GM18526 (cell line): ENCODE data around the gene MS4A10.

Experiments used
- POLR2A ChIP-seq: IDR thresholded peaks from 3 replicates; pipeline ENCODE4 v1.6.1; 2011; ENCODE audit not compliant: insufficient read length; ENCODE audit errors: extremely low read depth

Gene MS4A10

GRCh38 chr11:60831501-60832079 is 46.5 kb downstream of the MS4A10 start:
- TF ChIP-seq POLR2A: no peak

- no peak for TF ChIP-seq POLR2A
Measured at GRCh38 chr11:60834742-60835533, 49.8 kb downstream of the MS4A10 start.

GRCh38 chr11:60835534-60835846 is 50.4 kb downstream of the MS4A10 start:
- TF ChIP-seq POLR2A: no peak

GRCh38 chr11:60836866-60837515 is 51.9 kb downstream of the MS4A10 start:
- TF ChIP-seq POLR2A: no peak

GRCh38 chr11:60838132-60838531 is 53.0 kb downstream of the MS4A10 start:
- TF ChIP-seq POLR2A: no peak

- no peak for TF ChIP-seq POLR2A
Measured at GRCh38 chr11:60840470-60841430, 55.6 kb downstream of the MS4A10 start.

GRCh38 chr11:60841797-60842667 is 56.9 kb downstream of the MS4A10 start, which contains the start of gene CCDC86:
Gene CCDC86, plus strand, starts transcription at chr11:60842113. Its CDS starts 12 bp downstream, at chr11:60842125.
- TF ChIP-seq POLR2A: peak; percentile 35

GRCh38 chr11:60842668-60843600 is 57.8 kb downstream of the MS4A10 start:
- TF ChIP-seq POLR2A: no peak

GRCh38 chr11:60844045-60844869 is 59.1 kb downstream of the MS4A10 start:
- no peak for TF ChIP-seq POLR2A

GRCh38 chr11:60844870-60845221 is 59.7 kb downstream of the MS4A10 start:
- TF ChIP-seq POLR2A: no peak

- no peak for TF ChIP-seq POLR2A
Measured at GRCh38 chr11:60845338-60845737, 60.2 kb downstream of the MS4A10 start.

- TF ChIP-seq POLR2A: no peak
Measured at GRCh38 chr11:60847281-60847680, 62.1 kb downstream of the MS4A10 start.

GRCh38 chr11:60847896-60848295 is 62.8 kb downstream of the MS4A10 start:
- no peak for TF ChIP-seq POLR2A

- no peak for TF ChIP-seq POLR2A
Measured at GRCh38 chr11:60848714-60849151, 63.6 kb downstream of the MS4A10 start.
